ENCODE measurements around the gene UBR2. TPM values are rescaled to one million over a fixed set of nuclear protein-coding genes. Genes with fewer than 3 reads are reported as not detected.

The UBR2 gene
- total and polyA plus RNA-seq, 2 donors (not counting 3 experiments of a cell fraction or from before 2014, with no cell fraction given), result 8.0 to 22.3 TPM

GRCh38 chr6:42720739-42721138, 156.9 kb downstream of the UBR2 start:
- no peak overlapping the region for H2AFZ ChIP-seq (ENCODE audit: low read depth, low read length)
- TF ChIP-seq FOS (IDR thresholded peaks at IDR 0.05; ENCODE audit: borderline replicate concordance, insufficient read depth, low read length), result peak; percentile 35
- no peak for TF ChIP-seq CTCF (IDR thresholded peaks at IDR 0.05; ENCODE audit: extremely low read depth in 1 of 2, insufficient read depth in 1 of 2, low read depth in 1 of 2, low read length in 2 of 2)
- TF ChIP-seq MAX (IDR thresholded peaks at IDR 0.05; ENCODE audit: insufficient read depth, insufficient read length), result no peak
- peak; percentile 12 for TF ChIP-seq GATA2 (IDR thresholded peaks at IDR 0.05; ENCODE audit: insufficient read depth, insufficient read length, low read depth, low read length)
- no peaks in the 10 kb centered on the region for H3K9me3 ChIP-seq (replicated peaks; ENCODE audit: control insufficient read depth, insufficient read depth, low read length)
- DNase-seq (ENCODE audit: low read depth, low spot score) (peak; percentile 29), FAIRE-seq (peak; percentile 70)
- no peak overlapping the region for H3K9ac ChIP-seq (replicated peaks; ENCODE audit: extremely low read depth, insufficient read depth, low read length)
- no peak overlapping the region for H3K4me2 ChIP-seq (ENCODE audit: insufficient read depth, low read length)
- dilution Hi-C loops (cut with MboI; ENCODE audit: extremely low pct_ligation_motif_present, low sequenced_read_pairs), result no loop called here
- no peaks in the 10 kb centered on the region for H3K27me3 ChIP-seq (ENCODE audit: control insufficient read depth in 2 of 2, insufficient read depth in 2 of 2, low read length in 2 of 2)
- H3K4me3 ChIP-seq (replicated peaks in 1 of 3; ENCODE audit: insufficient read depth in 1 of 3, low read depth in 1 of 3, low read length in 3 of 3), result no peak overlapping the region
- no peaks in the 10 kb centered on the region for H3K36me3 ChIP-seq (ENCODE audit: control insufficient read depth in 2 of 2, extremely low read depth in 1 of 2, insufficient read depth in 2 of 2, low read length in 2 of 2)
- no TSS peak for BruUV-seq (replicated peaks)
- H4K20me1 ChIP-seq (replicated peaks; ENCODE audit: control insufficient read depth, extremely low read depth, insufficient read depth, low read length), result no peaks in the 10 kb centered on the region
- POLR2A ChIA-PET, result no interaction called here
- no peaks in the 10 kb centered on the region for H3K79me2 ChIP-seq (ENCODE audit: control insufficient read depth, insufficient read depth, low read length)
- CTCF ChIA-PET, result no interaction called here
- no peak overlapping the region for H3K27ac ChIP-seq (ENCODE audit: insufficient read depth, low read depth, low read length)
- no peaks in the 10 kb centered on the region for H3K9me1 ChIP-seq (replicated peaks; ENCODE audit: control insufficient read depth, extremely low read depth, insufficient read depth, low read length)
- peaks cover 3% of the 10 kb centered on the region for H3K4me1 ChIP-seq (ENCODE audit: control insufficient read depth, extremely low read depth, insufficient read depth, low read length)
- intact Hi-C loops (cut with micrococcal nuclease), result no loop called here

- Histone ChIP-seq H2AFZ (ENCODE audit: low read depth, low read length) (no peak within 1 kb of the TSS), H3K4me1 (ENCODE audit: control insufficient read depth, extremely low read depth, insufficient read depth, low read length) (peaks cover 14% of the 10 kb centered on the region), H3K9ac (replicated peaks; ENCODE audit: extremely low read depth, insufficient read depth, low read length) (no peak within 1 kb of the TSS), H3K4me3 (replicated peaks in 1 of 3; ENCODE audit: insufficient read depth in 1 of 3, low read depth in 1 of 3, low read length in 3 of 3) (no peak within 1 kb of the TSS), H3K36me3 (ENCODE audit: control insufficient read depth in 2 of 2, extremely low read depth in 1 of 2, insufficient read depth in 2 of 2, low read length in 2 of 2) (no peaks in the 10 kb centered on the region), H3K27ac (ENCODE audit: insufficient read depth, low read depth, low read length) (no peak within 1 kb of the TSS), H3K27me3 (ENCODE audit: control insufficient read depth in 2 of 2, insufficient read depth in 2 of 2, low read length in 2 of 2) (no peaks in the 10 kb centered on the region), H4K20me1 (replicated peaks; ENCODE audit: control insufficient read depth, extremely low read depth, insufficient read depth, low read length) (no peaks in the 10 kb centered on the region), H3K9me1 (replicated peaks; ENCODE audit: control insufficient read depth, extremely low read depth, insufficient read depth, low read length) (no peaks in the 10 kb centered on the region), H3K9me3 (replicated peaks; ENCODE audit: control insufficient read depth, insufficient read depth, low read length) (no peaks in the 10 kb centered on the region), H3K4me2 (ENCODE audit: insufficient read depth, low read length) (no peak within 1 kb of the TSS), H3K79me2 (ENCODE audit: control insufficient read depth, insufficient read depth, low read length) (no peaks in the 10 kb centered on the region)
- TF ChIP-seq MAX (IDR thresholded peaks at IDR 0.05; ENCODE audit: insufficient read depth, insufficient read length), result no peak
- TF ChIP-seq JUN (IDR thresholded peaks at IDR 0.05; ENCODE audit: borderline replicate concordance, insufficient read depth, insufficient read length, low read depth), result no peak
- TF ChIP-seq POLR2AphosphoS5 (IDR thresholded peaks at IDR 0.05; ENCODE audit: insufficient read depth, low read depth, low read length), result no peak
- no peak for TF ChIP-seq POLR2A (IDR thresholded peaks at IDR 0.05; ENCODE audit: low read depth, low read length)
- no peak for TF ChIP-seq CTCF (IDR thresholded peaks at IDR 0.05; ENCODE audit: extremely low read depth in 1 of 2, insufficient read depth in 1 of 2, low read depth in 1 of 2, low read length in 2 of 2)
- TF ChIP-seq GATA2 (IDR thresholded peaks at IDR 0.05; ENCODE audit: insufficient read depth, insufficient read length, low read depth, low read length), result no peak
- TF ChIP-seq EZH2 (IDR thresholded peaks at IDR 0.05; ENCODE audit: borderline replicate concordance, low read depth, low read length, severe bottlenecking), result no peak
- BruUV-seq (replicated peaks), result no TSS peak
- POLR2A ChIA-PET, result no interaction called here
- no peak for DNase-seq (ENCODE audit: low read depth, low spot score)
- CTCF ChIA-PET, result no interaction called here
- FAIRE-seq, result no peak
- dilution Hi-C loops (cut with MboI; ENCODE audit: extremely low pct_ligation_motif_present, low sequenced_read_pairs), result no loop called here
- intact Hi-C loops (cut with micrococcal nuclease), result no loop called here
Observed at GRCh38 chr6:42722497-42722896, 158.7 kb downstream of the UBR2 start, which contains the start of gene PRPH2. TSS of gene PRPH2 (minus strand) at chr6:42722597. CDS start at chr6:42722334, 263 bp downstream.

All from endothelial cell of umbilical vein (primary cell).